NT2/D1 (cell line): ENCODE measurements around the gene PCYT2.

ENCODE experiments used
- YY1 ChIP-seq: IDR thresholded peaks from 2 replicates; pipeline ENCODE4 v1.6.1; 2011; ENCODE audit not compliant: insufficient read length, insufficient read depth
- ZNF274 ChIP-seq: IDR thresholded peaks from 2 replicates; pipeline ENCODE4 v1.6.1; 2011; ENCODE audit warnings: mild to moderate bottlenecking, low read depth, low read length

DNA sequence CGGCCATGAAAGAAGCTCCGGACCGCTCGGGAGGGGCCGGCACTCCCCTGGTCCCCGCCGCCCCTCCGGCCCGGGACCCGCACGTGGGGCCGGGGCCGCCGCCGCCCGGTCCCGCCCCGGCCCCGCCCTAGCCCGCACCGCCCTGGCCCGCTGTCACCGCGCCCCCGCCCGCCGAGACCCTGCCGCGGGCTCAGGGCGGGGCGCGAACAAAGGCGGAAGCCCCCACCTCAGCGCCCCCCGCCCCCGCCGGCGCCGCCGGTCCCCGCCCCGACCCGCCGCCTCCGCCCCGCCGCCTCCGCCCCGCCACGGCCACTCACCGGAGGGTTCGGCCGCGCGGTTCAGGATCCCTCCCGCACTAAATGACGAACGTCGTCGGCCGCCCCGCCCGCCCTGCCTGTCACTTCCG, 40.2 kb downstream of the PCYT2 start, which contains the start of gene ARHGDIA:
- TF ChIP-seq YY1 (no peak), ZNF274 (no peak)
